GM12873 (cell line): ENCODE data around the gene TCN2.

ENCODE experiments used
- TF ChIP-seq, protein P1 (sequence below): IDR thresholded peaks from 2 replicates; pipeline ENCODE4 v1.5.1; 2012; ENCODE audit warnings: low read depth, mild to moderate bottlenecking, moderate library complexity, low read length, control low read depth; ENCODE audit not compliant: insufficient read depth; ENCODE audit errors: missing control alignments

The TCN2 gene

DNA sequence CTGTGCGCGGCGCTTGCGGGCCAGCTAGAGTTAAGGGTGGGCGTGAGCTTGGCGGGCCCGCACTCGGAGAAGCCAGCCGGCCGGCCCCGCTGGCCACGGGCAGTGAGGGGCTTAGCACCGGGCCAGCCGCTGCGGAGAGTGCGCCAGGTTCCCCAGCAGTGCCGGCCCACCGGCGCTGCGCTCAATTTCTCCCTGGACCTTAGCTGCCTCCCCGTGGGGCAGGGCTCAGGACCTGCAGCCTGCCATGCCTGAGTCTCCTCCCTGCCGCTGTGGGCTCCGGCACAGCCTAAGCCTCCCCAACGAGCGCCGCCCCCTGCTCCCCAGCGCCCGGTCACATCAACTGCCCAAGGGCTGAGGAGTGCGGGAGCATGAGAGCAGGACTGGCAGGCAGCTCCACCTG lies 10.1 kb upstream of the TCN2 start:
- TF ChIP-seq, protein P1, sequence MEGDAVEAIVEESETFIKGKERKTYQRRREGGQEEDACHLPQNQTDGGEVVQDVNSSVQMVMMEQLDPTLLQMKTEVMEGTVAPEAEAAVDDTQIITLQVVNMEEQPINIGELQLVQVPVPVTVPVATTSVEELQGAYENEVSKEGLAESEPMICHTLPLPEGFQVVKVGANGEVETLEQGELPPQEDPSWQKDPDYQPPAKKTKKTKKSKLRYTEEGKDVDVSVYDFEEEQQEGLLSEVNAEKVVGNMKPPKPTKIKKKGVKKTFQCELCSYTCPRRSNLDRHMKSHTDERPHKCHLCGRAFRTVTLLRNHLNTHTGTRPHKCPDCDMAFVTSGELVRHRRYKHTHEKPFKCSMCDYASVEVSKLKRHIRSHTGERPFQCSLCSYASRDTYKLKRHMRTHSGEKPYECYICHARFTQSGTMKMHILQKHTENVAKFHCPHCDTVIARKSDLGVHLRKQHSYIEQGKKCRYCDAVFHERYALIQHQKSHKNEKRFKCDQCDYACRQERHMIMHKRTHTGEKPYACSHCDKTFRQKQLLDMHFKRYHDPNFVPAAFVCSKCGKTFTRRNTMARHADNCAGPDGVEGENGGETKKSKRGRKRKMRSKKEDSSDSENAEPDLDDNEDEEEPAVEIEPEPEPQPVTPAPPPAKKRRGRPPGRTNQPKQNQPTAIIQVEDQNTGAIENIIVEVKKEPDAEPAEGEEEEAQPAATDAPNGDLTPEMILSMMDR = no peak

- TF ChIP-seq, protein P1 = no peak
These were observed 8.0 kb upstream of the TCN2 start for GRCh38 chr22:30598986-30599385.

GRCh38 chr22:30600921-30601320 lies 6.1 kb upstream of the TCN2 start:
- TF ChIP-seq, protein P1 = no peak

GRCh38 chr22:30601464-30601863 lies 5.5 kb upstream of the TCN2 start:
- TF ChIP-seq, protein P1 = no peak

DNA sequence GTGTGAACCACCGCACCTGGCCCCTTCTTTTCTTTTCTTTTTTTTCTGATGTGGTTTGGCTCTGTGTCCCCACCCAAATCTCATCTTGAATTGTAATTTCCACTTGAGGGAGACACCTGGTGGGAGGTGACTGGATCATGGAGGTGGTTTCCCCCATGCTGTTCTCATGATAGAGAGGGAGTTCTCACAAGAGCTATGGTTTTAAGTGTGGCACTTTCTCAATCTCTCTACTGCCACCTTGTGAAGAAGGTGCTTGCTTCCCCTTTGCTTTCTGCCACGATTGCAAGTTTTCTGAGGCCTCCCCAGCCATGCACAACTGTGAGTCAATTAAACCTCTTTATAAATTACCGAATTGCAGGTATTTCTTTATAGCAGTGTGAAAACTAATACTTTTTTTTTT lies 4.9 kb upstream of the TCN2 start:
- TF ChIP-seq, protein P1 = peak; percentile 62

DNA sequence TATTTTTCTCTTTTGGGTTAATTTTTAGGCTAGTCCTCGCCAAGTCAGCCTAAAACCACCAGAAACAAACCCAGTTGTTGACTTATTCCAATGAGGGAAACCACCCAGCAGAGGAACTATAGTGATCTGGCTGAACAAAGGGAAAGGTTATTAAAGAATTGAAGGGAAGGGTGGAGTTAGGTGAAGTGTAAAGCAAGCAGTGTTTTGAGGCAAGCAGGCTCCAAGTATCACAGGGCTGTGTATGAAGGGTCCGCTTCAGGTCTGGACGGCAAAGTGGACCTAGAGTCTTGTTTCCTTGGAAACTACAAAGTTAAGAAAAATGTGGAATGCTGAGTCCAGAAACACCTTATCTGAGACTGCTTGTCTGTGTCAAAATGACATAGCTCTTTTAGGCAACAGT lies 3.2 kb upstream of the TCN2 start:
- TF ChIP-seq, protein P1 = no peak

DNA sequence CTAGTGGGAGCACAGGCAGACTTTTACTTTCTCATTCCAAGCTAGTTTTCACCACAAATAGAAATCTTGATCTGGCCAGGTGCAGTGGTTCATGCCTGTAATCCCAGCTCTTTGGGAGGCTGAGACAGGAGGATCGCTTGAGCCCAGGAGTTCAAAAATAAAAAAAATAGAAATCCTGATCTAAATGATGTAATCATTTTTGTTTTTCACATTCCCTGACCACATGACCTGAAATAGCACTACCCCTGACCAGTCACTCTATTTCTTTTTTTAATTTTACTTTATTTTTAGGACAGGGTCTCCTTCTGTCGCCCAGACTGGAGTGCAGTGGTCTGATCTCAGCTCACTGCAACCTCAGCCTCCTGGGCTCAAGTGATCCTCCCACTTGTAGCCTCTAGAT lies 2.3 kb upstream of the TCN2 start:
- TF ChIP-seq, protein P1 = no peak
